HUES64 (cell line): ENCODE measurements around the gene FRY.

Source experiments
- H3K27ac ChIP-seq: 2 replicates; pipeline ENCODE4 v1.7.0; 2013; ENCODE audit warnings: low read depth, low read length, inconsistent platforms
- H3K27me3 ChIP-seq: 2 replicates; pipeline ENCODE4 v1.6.1; 2013; ENCODE audit warnings: mild to moderate bottlenecking, low read length; ENCODE audit not compliant: insufficient read depth
- H3K36me3 ChIP-seq: 2 replicates; pipeline ENCODE4 v1.6.1; 2013; ENCODE audit warnings: mild to moderate bottlenecking, low read length; ENCODE audit not compliant: insufficient read depth
- H3K4me1 ChIP-seq: 2 replicates; pipeline ENCODE4 v1.6.1; 2013; ENCODE audit warnings: mild to moderate bottlenecking, low read length, moderate library complexity; ENCODE audit not compliant: insufficient read depth
- H3K4me3 ChIP-seq: 2 replicates; pipeline ENCODE4 v1.5.1; 2013; ENCODE audit warnings: mild to moderate bottlenecking, low read length, moderate library complexity
- H3K9ac ChIP-seq: 2 replicates; pipeline ENCODE4 v1.6.1; 2013; ENCODE audit warnings: mild to moderate bottlenecking, low read depth, low read length
- H3K9me3 ChIP-seq: 2 replicates; pipeline ENCODE4 v1.6.1; 2013; ENCODE audit warnings: low read depth, low read length; ENCODE audit not compliant: insufficient read depth
- WGBS: fragments of 150-250, 120-280 bp; methylation state at CpG from one replicate; pipeline ENCODE4 v1.1.7; 2013; ENCODE audit warnings: missing lambda C conversion rate; 5-methylcytosine and 5-hydroxymethylcytosine counted together

FRY gene

GRCh38 chr13:32257649-32258048 lies 226.1 kb downstream of the FRY start:
- Histone ChIP-seq H3K36me3 (no peaks in the 10 kb centered on the region), H3K9me3 (no peaks in the 10 kb centered on the region), H3K4me1 (no peaks in the 10 kb centered on the region), H3K27ac (no peak overlapping the region), H3K27me3 (no peaks in the 10 kb centered on the region), H3K4me3 (no peak overlapping the region), H3K9ac (no peak overlapping the region)

GRCh38 chr13:32259116-32259515 lies 227.5 kb downstream of the FRY start:
- H3K9me3 ChIP-seq, result no peaks in the 10 kb centered on the region
- H3K36me3 ChIP-seq, result no peaks in the 10 kb centered on the region
- H3K9ac ChIP-seq, result no peak overlapping the region
- no peak overlapping the region for H3K4me3 ChIP-seq
- H3K4me1 ChIP-seq, result no peaks in the 10 kb centered on the region
- no peaks in the 10 kb centered on the region for H3K27me3 ChIP-seq
- WGBS, result 89% methylated on average over 1 of the region's 1 CpG
- H3K27ac ChIP-seq, result no peak overlapping the region

GRCh38 chr13:32261567-32261966 lies 230.0 kb downstream of the FRY start:
- H3K27ac ChIP-seq, result no peak overlapping the region
- no peak overlapping the region for H3K9ac ChIP-seq
- H3K27me3 ChIP-seq, result no peaks in the 10 kb centered on the region
- H3K36me3 ChIP-seq, result no peaks in the 10 kb centered on the region
- 91% methylated on average over 9 of the region's 9 CpGs for WGBS
- H3K9me3 ChIP-seq, result no peaks in the 10 kb centered on the region
- no peaks in the 10 kb centered on the region for H3K4me1 ChIP-seq
- no peak overlapping the region for H3K4me3 ChIP-seq

- Histone ChIP-seq H3K36me3 (no peaks in the 10 kb centered on the region), H3K4me3 (no peak overlapping the region), H3K9me3 (no peaks in the 10 kb centered on the region), H3K27ac (no peak overlapping the region), H3K27me3 (no peaks in the 10 kb centered on the region), H3K4me1 (no peaks in the 10 kb centered on the region), H3K9ac (no peak overlapping the region)
- 74% methylated on average over 2 of the region's 3 CpGs for WGBS
Observed at GRCh38 chr13:32262165-32262564, 230.6 kb downstream of the FRY start.

GRCh38 chr13:32262619-32263018 lies 231.0 kb downstream of the FRY start:
- Histone ChIP-seq H3K27ac (no peak overlapping the region), H3K9ac (no peak overlapping the region), H3K4me3 (no peak overlapping the region), H3K4me1 (no peaks in the 10 kb centered on the region), H3K36me3 (no peaks in the 10 kb centered on the region), H3K27me3 (no peaks in the 10 kb centered on the region), H3K9me3 (no peaks in the 10 kb centered on the region)
- WGBS, result 100% methylated on average over 1 of the region's 1 CpG

GRCh38 chr13:32264407-32264806 lies 232.8 kb downstream of the FRY start:
- Histone ChIP-seq H3K36me3 (no peaks in the 10 kb centered on the region), H3K27me3 (no peaks in the 10 kb centered on the region), H3K9ac (no peak overlapping the region), H3K4me3 (no peak overlapping the region), H3K27ac (no peak overlapping the region), H3K4me1 (no peaks in the 10 kb centered on the region), H3K9me3 (no peaks in the 10 kb centered on the region)

GRCh38 chr13:32265726-32266125 lies 234.2 kb downstream of the FRY start:
- H3K9me3 ChIP-seq, result no peaks in the 10 kb centered on the region
- no peaks in the 10 kb centered on the region for H3K36me3 ChIP-seq
- no peaks in the 10 kb centered on the region for H3K4me1 ChIP-seq
- H3K4me3 ChIP-seq, result no peak overlapping the region
- H3K9ac ChIP-seq, result no peak overlapping the region
- H3K27ac ChIP-seq, result no peak overlapping the region
- 87% methylated on average over 2 of the region's 2 CpGs for WGBS
- H3K27me3 ChIP-seq, result no peaks in the 10 kb centered on the region

GRCh38 chr13:32266130-32266529 lies 234.6 kb downstream of the FRY start:
- 97% methylated on average over 1 of the region's 1 CpG for WGBS
- Histone ChIP-seq H3K36me3 (no peaks in the 10 kb centered on the region), H3K9me3 (no peaks in the 10 kb centered on the region), H3K4me1 (no peaks in the 10 kb centered on the region), H3K4me3 (no peak overlapping the region), H3K9ac (no peak overlapping the region), H3K27ac (no peak overlapping the region), H3K27me3 (no peaks in the 10 kb centered on the region)

- Histone ChIP-seq H3K4me3 (no peak overlapping the region), H3K9ac (no peak overlapping the region), H3K27ac (no peak overlapping the region), H3K36me3 (no peaks in the 10 kb centered on the region), H3K4me1 (no peaks in the 10 kb centered on the region), H3K9me3 (no peaks in the 10 kb centered on the region), H3K27me3 (no peaks in the 10 kb centered on the region)
- WGBS, result 81% methylated on average over 7 of the region's 7 CpGs
Observed at GRCh38 chr13:32267836-32268439, 236.4 kb downstream of the FRY start.

- no peaks in the 10 kb centered on the region for H3K9me3 ChIP-seq
- no peaks in the 10 kb centered on the region for H3K27me3 ChIP-seq
- H3K4me3 ChIP-seq, result no peak overlapping the region
- no peak overlapping the region for H3K9ac ChIP-seq
- no peaks in the 10 kb centered on the region for H3K36me3 ChIP-seq
- no peak overlapping the region for H3K27ac ChIP-seq
- no peaks in the 10 kb centered on the region for H3K4me1 ChIP-seq
- WGBS, result 94% methylated on average over 4 of the region's 4 CpGs
Observed at GRCh38 chr13:32272021-32272683, 240.6 kb downstream of the FRY start.

- Histone ChIP-seq H3K4me1 (peaks cover 8% of the 10 kb centered on the region; the same call in 1 of the 2 replicates), H3K4me3 (no peak overlapping the region), H3K27me3 (no peaks in the 10 kb centered on the region), H3K27ac (no peak overlapping the region), H3K9ac (no peak overlapping the region), H3K36me3 (no peaks in the 10 kb centered on the region), H3K9me3 (no peaks in the 10 kb centered on the region)
- WGBS, result 17% methylated on average over 1 of the region's 1 CpG
Observed at GRCh38 chr13:32277839-32278238, 246.3 kb downstream of the FRY start.

- Histone ChIP-seq H3K27ac (no peak overlapping the region), H3K27me3 (no peaks in the 10 kb centered on the region), H3K36me3 (no peaks in the 10 kb centered on the region), H3K9ac (no peak overlapping the region), H3K9me3 (no peaks in the 10 kb centered on the region), H3K4me1 (peaks cover 8% of the 10 kb centered on the region; the same call in 1 of the 2 replicates), H3K4me3 (no peak overlapping the region)
- whole genome bisulfite sequencing, result 72% methylated on average over 2 of the region's 3 CpGs
Observed at GRCh38 chr13:32278426-32278825, 246.9 kb downstream of the FRY start.
